GM20431 (cell line): Measurements from ENCODE around the gene CDK14.
"Not testable (repeated sequence)": the region's sequence is repeated elsewhere in the genome, so short reads cannot be mapped to it uniquely, and the experiment has no call there.

Experiments used
- in situ Hi-C: fragments of 300-500 bp; cut with MseI, MboI; formaldehyde crosslinking; loops from one replicate; pipeline ENCODE4 v1.15.0; 2020; ENCODE audit warnings: low sequenced_read_pairs; ENCODE audit not compliant: unreplicated experiment

The CDK14 gene

DNA sequence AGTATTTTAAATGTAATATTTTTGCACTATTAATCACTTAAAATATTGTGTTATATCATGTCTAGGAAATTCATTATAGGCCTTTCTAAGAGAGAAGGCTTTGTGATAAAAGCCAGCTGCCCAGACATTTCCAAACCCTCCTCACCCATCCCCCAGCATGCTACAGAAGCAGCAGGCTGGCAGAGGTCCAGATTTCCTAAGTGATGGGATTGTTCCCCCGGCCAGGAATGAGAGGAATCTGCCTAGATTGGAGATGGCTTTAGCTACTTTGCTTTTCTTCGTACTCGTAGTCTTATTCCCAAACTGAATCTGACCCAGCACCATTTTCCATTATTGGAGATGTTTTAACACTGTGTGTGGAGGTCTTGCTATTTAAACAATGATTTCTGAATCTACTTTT lies 29.4 kb downstream of the CDK14 start:
- in situ Hi-C loops = no loop called here

DNA sequence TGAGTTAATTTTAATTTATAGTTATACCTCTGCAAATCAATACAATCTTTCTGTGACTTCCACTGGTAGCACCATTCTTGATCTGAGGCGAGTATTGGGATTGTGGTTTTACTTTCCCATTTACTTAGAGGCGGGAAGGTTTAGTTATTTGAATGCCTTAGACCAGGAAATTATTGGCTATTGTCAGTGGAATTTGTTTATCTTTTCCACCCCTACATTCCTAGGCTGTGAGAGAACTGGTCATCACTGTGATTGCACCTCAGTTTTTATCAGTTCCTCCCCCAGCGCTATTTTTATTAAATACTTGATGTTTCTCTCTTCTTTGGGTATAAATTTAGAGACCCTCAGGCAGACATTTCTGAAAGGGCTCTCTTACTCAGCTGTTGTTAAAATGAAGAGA lies 29.9 kb downstream of the CDK14 start:
- in situ Hi-C loops = no loop called here

DNA sequence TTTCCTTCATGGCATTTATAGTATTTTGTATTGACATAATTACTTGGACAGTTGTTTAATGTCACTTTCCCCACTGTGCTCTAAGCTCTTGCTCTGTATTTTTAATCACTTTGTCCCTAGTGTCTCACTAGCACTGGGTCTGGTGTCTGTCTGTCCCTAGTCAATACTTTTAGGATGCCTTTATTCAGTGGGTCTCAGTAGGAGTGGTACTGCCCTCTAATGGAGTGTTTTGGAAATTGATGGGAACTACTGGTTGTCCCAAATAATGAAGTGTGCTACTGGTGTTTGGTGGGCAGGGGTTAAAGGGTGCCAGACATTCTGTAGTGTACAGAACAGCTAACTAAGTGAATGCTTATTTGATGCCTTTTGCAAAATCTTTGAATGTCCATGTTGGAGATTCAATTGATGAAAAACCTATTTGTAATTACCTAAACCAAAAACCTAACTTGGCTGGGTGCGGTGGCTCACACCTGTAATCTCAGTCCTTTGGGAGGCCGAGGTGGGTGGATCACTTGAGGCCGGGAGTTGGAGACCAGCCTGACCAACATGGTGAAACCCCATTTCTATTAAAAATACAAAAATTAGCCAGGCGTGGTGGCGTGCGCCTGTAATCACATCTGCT lies 33.3 kb downstream of the CDK14 start:
- in situ Hi-C loops = no loop called here

DNA sequence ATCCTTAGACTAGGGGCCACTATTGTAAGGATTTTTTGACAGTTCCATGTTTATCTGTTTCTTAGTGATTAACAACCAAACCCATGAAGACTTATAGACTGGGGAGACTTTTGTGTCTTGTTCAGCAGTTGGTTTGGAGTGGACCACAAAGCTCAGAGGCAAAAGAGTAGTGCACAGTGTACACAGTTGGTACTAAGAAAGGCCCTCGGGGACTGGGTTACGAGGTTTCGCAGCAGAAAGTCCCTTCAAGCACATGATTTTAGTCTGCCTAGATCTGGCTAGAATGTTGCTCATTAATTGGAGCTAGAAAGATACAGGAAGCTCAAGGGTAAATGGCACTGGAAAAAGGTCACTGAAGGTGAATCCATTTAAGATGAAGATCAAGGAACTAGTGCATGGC lies 35.4 kb downstream of the CDK14 start:
- in situ Hi-C loops = no loop called here

DNA sequence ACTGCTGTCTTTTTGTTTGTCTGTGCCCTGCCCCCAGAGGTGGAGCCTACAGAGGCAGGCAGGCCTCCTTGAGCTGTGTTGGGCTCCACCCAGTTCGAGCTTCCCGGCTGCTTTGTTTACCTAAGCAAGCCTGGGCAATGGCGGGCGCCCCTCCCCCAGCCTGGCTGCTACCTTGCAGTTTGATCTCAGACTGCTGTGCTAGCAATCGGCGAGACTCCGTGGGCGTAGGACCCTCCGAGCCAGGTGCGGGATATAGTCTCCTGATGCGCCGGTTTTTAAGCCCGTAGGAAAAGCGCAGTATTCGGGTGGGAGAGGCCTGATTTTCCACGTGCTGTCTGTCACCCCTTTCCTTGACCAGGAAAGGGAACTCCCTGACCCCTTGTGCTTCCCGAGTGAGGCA lies 43.6 kb downstream of the CDK14 start:
- in situ Hi-C loops = not testable (repeated sequence)

DNA sequence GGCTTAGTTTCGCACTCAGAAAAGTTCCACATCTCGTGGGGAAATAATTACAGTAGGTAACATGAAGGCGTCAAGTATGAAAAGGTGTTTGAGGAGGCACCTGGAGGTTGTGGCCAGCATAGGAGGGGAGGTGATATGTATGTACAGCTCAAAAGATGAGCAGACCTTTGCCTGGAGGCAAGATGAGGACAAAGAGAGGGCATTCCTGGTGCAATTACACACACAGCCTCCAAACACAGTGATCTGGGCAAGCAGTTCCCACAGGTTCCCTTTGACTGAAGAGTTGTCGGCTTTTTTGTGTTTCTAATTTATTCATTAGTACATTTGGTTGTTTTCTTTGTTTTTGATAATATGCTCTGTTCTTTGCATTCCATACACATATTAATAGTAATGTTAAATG lies 46.9 kb downstream of the CDK14 start:
- in situ Hi-C loops = no loop called here

DNA sequence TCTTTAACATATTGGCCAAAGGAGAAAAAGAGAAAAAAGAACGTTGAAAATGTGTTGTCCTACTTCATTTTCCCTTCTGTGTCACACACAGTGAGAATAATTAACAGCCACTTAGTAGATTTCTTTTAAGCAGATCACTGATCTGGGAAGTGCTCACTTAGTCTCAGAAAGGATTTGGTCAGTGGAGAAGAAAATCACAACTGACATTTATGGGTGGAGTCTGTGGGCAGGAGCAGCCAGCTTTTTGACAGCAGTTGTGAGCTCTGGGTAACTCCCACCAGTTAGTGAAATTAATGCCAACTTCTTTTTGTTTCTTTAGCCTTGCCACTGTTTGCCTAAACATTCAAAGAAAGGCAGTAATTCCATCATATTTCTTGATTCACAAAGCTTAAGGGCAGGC lies 49.7 kb downstream of the CDK14 start:
- in situ Hi-C loops = no loop called here

DNA sequence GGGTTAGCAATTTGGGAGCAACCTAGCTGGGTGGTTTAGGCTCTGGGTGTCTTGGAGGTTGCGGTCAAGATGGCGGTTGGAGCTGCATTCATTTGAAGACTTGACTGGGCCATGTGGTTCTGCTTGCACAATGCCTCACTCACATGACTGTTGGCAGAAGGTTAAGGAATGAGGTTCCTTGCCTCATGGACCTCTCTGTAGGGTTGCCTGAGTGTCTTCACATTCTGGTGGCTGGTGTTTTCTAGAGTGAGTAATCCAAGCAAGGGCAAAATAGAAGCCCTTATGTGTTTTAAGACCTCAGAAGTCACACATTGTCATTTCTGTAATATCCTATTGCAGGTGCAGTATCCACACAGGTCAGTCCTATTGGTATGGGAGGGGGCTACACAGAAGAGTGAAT lies 52.0 kb downstream of the CDK14 start:
- in situ Hi-C loops = no loop called here

DNA sequence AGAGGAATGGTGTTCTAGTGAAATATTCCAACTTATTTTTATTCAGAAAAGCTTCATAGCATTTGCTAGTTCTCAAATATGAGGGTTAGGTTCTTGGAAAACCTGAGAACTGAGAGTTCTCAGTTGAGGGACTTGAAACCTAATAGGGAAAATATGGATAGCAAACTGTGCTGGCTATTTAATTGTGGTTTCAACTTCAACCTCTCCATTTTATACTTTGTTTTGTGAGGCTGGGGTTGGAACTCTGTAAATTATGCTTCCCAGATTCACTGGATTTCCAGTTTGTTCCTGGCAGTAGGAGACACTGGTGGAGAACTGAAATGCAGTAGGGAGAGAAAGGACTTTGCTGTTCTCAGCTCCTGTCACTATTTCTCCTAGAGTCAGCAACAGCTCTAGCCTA lies 52.7 kb downstream of the CDK14 start:
- in situ Hi-C loops = no loop called here

DNA sequence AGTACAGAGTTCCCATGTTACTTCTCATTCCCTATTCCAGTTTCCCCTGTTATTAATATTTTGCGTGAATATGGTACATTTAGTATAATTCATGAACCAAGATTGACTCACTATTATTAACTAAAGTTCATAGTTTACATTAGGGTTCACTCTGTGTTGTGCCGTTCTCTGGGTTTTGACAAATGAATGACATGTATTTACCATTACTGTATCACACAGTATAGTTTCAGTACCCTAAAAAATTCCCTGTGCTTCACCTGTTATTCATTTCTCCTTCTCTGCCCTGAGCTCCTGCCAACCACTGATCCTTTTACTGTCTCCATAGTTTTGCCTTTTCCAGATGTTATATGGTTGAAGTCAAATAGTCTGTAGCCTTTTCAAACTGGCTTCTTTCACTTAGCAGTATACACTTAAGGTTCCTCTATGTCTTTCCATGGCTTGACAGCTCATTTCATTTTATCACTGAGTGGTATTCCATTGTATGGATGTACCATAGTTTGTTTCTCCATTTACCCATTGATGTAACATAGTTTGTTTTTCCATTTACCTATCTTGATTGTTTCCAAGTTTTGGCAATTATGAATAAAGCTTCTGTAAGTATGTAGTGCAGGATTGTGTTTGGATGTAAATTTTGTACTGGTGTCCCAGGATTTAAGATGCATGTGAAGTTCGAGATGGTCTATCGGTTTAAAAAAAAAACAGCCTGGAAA lies 58.8 kb downstream of the CDK14 start:
- in situ Hi-C loops = no loop called here

DNA sequence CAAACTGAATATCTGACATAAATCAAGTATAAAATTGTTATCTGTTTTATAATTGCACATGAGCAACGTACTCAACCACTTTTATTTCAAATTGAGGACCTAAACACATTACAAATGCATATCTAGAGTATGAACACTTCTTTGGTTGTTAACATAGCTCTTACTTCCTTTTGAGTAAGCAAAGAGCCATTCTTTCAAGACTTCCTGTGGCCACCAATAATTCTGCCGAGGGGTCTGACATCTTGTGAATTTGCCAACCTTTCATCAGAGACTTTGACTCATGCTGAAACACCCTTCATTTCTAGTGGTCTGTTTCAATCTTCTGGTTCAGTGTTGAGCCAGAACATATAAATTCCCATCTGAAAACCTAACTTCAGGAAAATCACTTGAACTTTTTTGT lies 59.4 kb downstream of the CDK14 start:
- in situ Hi-C loops = no loop called here

DNA sequence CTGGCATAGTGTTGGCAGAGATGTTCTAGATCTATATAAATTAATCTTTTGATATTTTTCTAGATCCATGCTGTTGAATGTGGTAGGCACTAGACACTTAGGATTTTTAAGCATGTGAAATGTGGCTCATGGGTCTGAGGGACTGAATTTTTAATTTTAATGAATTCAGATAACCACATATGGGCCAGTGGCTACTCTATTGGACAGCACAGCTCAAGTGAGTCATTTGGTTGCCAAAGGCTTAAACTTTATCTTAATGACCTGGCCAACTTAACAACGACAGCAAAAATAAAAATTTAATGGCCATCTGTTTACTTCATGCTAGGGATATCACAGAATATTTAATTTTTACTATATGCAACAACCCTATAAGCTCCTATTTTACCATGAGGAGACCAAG lies 61.4 kb downstream of the CDK14 start:
- in situ Hi-C loops = no loop called here

DNA sequence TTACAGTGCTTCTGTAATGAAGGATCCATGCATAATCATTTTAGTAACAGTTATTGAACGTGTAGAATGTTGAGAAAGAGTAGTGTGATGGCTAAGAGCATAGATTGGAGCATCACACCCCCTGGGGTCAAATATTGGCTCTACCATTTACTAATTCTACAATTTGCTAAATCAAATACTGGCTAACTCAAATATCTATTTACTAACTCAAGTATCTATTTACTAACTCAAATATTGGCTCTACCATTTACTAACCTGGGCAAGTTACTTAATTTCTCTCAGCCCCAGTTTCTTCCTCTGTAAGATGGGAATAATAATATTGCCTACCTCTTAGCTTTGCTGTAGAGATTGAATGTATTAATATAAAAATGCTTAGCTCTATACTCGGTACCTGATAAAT lies 64.0 kb downstream of the CDK14 start:
- in situ Hi-C loops = no loop called here

DNA sequence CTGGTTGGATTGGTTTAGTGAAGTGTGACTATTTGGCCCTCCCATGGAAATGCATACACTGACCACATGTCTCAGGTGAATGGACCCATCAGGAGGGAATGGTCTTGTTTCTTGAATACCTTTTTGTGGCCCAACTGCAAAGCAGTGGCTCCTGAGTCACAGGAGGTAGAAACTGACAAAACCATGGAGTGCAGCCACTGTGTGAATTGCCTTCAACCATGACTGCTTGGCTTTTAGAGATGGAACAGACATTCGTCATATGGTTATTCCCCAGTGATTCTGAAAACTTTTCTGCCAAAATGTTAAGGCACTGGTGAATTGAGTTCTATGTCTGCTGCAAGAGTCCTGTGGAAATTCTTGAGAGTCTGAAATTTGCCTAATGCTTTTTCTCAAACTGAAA lies 64.7 kb downstream of the CDK14 start:
- in situ Hi-C loops = no loop called here

DNA sequence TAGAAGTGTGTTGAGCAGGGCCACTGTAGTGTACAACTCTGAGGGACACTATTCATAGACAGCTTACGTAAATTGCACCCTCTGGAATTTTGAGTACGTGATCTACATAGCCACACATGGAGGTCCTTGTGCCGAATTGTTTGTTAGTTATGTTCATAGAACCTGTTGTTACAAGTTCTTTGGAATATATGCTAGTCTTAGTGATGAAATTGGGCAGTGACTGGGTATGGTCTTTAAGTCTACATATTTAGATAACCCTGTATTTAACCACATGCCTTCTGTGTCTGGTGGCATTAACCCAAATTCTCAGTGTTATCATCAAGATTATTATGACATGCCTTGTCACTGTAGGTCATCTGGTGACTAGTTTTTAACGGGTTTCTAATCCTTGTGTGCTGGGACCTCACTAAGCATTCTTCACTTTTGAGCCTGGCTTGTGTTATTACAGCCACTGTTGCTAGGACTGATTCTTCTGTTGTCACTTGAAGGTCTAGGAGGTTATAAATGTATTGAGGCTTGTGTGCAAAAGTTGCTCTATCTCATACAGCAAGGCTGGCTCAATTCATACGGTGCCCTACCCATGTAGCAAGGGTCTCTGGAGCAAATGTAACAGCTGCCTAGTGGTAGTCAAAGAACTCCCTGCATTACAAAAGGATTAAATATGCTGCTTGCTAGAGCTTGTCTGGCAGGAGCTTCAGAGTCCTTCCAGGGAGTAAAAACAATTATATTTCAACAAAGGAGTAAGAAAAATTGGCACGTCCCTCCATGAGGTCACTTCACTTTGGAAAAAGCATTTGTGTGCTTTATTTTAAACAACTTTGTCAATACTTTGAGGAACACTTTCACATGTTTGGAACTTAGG lies 65.4 kb downstream of the CDK14 start:
- in situ Hi-C loops = no loop called here

DNA sequence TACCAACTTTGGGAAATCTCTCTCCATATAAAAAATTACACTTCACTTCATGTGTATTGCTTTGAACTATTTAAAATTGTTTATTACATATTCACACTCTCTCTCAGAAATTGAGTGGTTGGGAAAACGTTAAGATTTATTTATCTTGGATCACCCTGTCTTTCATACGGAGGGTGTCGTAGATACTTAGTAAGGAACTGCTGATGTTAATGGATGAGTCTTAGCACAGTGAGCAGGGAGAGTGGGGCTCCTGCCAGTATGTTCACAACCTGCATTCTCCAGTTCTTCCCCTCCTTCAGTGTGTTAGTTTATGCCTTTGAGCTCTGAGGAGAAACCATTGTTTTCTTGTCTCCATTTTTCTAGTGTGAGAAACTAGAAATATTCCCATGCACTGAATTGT lies 67.1 kb downstream of the CDK14 start:
- in situ Hi-C loops = no loop called here

DNA sequence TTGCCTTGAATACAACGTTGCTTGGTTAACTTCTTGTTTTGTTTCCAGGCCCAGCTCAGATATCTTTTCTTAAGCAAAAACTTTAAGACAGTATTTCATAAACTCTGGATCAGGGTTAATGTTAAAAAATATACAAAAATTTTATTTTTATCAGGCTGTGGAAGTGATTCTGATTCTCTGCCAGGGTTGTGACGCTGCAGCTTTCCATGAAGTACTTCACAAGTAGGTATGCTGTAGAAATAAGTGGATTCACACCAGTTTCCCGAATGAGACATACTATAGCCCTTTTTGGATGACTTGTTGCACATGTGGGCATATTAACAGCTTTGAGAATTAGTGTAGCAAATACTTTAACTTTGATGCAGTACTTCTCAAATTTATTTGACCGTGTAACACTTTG lies 70.1 kb downstream of the CDK14 start:
- in situ Hi-C loops = no loop called here

DNA sequence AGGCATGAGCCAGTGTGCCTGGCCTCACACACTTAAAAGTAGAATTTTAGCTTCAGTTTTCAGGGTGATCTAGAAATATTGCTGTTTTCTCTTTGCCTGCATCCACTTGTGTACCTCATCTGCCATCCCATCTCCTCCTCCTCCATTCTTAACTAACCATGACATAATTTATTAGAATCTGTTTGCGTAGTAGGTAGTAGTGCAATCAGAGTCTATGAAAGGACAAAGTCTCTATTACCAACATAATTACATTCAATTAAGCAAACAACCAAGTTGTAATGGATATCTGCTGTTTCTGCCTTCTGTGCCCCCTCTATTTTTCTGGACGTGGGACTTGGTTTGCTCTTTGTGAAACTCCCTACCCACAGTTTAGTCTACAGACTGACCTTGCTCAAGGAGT lies 72.9 kb downstream of the CDK14 start:
- in situ Hi-C loops = no loop called here

DNA sequence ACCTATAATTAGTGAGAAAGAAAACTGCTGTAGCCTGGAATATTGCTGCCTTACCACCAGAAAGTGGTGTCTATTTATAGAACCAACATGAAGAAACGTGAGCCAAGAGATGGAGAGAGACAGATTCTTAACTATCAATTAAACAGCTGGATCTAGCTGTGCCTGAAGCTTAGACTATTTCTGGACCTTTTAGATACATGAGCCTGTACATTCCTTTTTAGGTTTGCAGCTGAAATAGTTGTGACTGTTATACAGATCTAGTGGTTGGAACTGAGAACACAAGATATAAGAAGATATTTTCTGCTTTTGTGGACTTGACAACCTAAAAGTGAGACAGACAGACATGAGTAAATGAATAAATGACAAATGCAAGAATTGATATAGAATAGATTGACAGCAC lies 73.4 kb downstream of the CDK14 start:
- in situ Hi-C loops = no loop called here

DNA sequence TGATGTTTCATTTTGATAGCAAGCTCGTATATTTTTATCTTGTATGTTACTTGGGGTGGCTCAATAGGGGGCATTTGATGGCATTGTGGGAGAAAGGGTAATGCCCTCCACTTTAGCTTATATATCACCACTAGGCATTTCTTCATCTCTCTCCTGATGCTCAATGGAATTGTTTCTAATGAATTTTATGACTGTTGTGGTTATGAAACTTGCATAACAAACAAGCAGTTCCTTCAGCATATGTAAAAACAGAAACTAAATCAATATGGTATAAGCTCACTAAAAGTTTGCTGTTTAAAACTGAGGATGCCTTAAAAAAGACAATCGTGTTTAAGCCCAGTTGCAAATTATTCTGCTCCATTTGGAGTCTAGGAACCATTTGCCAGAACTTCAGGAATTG lies 75.5 kb downstream of the CDK14 start:
- in situ Hi-C loops = no loop called here

DNA sequence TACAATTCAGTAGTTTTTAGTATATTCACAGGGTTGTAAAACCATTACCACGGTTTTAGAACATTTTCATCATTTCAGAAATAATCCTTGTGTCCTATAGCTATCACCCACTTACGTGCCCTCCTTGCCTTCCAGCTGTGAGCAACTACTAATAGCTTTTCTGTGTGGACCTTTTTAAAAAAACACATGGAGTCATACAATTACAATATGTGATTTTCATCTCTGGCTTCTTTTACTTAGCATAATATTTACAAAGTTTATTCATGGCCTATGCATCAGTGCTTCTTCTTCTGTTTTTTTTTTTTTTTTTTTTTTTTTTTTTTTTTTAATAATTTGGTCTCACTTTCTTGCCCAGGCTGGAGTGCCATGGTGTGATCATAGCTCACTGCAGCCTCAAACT lies 76.1 kb downstream of the CDK14 start:
- in situ Hi-C loops = no loop called here
